GM23338 (cell line): ENCODE results near the gene NCSTN. TPM values are rescaled to one million over a fixed set of nuclear protein-coding genes. Genes with fewer than 3 reads are reported as not detected.
A peak's percentile ranks its signal among the peaks of the same experiment; 100 is the strongest.

ENCODE experiments used
- ATAC-seq: fragments of 200-7000 bp; cut with Tn5 transposase; 3 replicates; pipeline ENCODE4 v1.9.1; 2020
- DNase-seq: peaks from one replicate; pipeline ENCODE4 v3.0.0-alpha.2; 2015; ENCODE audit warnings: low spot score
- H2AFZ ChIP-seq: fragments of 200-600 bp; sonication (generic); 2 replicates; pipeline ENCODE4 v1.8.0; 2016; ENCODE audit warnings: antibody characterized with exemption, mild to moderate bottlenecking, moderate library complexity
- H3F3A ChIP-seq: fragments of 200-600 bp; sonication (generic); replicated peaks from 2 replicates; pipeline ENCODE4 v1.8.0; 2017; ENCODE audit warnings: antibody characterized with exemption, mixed run types, low read depth
- H3K27ac ChIP-seq: fragments of 200-600 bp; sonication (generic); 2 replicates; pipeline ENCODE4 v1.6.1; 2016; ENCODE audit warnings: low read depth
- H3K27me3 ChIP-seq: fragments of 200-600 bp; sonication (generic); 2 replicates; pipeline ENCODE4 v1.8.0; 2016; ENCODE audit warnings: mild to moderate bottlenecking, mixed run types, moderate library complexity; ENCODE audit not compliant: insufficient read depth
- H3K36me3 ChIP-seq: fragments of 200-600 bp; sonication (generic); 2 replicates; pipeline ENCODE4 v1.8.0; 2016; ENCODE audit warnings: mild to moderate bottlenecking; ENCODE audit not compliant: insufficient read depth
- H3K4me1 ChIP-seq: fragments of 200-600 bp; sonication (generic); 2 replicates; pipeline ENCODE4 v1.8.0; 2016; ENCODE audit warnings: mild to moderate bottlenecking, moderate library complexity; ENCODE audit not compliant: insufficient read depth
- H3K4me2 ChIP-seq: fragments of 200-600 bp; sonication (generic); 2 replicates; pipeline ENCODE4 v1.7.1; 2017; ENCODE audit warnings: mixed run types
- H3K4me3 ChIP-seq: fragments of 200-600 bp; sonication (generic); 2 replicates; pipeline ENCODE4 v1.6.1; 2016; ENCODE audit warnings: mixed run types
- H3K79me2 ChIP-seq: fragments of 200-600 bp; sonication (generic); replicated peaks from 2 replicates; pipeline ENCODE4 v1.8.0; 2017; ENCODE audit warnings: mild to moderate bottlenecking; ENCODE audit not compliant: insufficient read depth
- H3K9me2 ChIP-seq: fragments of 200-600 bp; sonication (generic); 2 replicates; pipeline ENCODE4 v1.8.0; 2017; ENCODE audit not compliant: insufficient read depth
- H4K20me1 ChIP-seq: fragments of 200-600 bp; sonication (generic); replicated peaks from 2 replicates; pipeline ENCODE4 v1.8.0; 2017; ENCODE audit warnings: mild to moderate bottlenecking; ENCODE audit not compliant: insufficient read depth
- H3K27ac Mint-ChIP-seq: 2 replicates; pipeline ENCODE4 v1.8.0; 2020; ENCODE audit warnings: inconsistent platforms, mild to moderate bottlenecking, moderate library complexity, mixed read lengths
- H3K27me3 Mint-ChIP-seq: 3 replicates; pipeline ENCODE4 v1.8.0; 2022; ENCODE audit warnings: low read depth, mild to moderate bottlenecking, moderate library complexity, mixed read lengths, inconsistent platforms; ENCODE audit not compliant: insufficient read depth, poor library complexity
- H3K36me3 Mint-ChIP-seq: 3 replicates; pipeline ENCODE4 v1.8.0; 2021; ENCODE audit warnings: low read depth, mild to moderate bottlenecking, inconsistent platforms, moderate library complexity, mixed read lengths
- H3K4me1 Mint-ChIP-seq: 3 replicates; pipeline ENCODE4 v1.8.0; 2020; ENCODE audit warnings: mild to moderate bottlenecking, inconsistent platforms, mixed read lengths
- H3K4me3 Mint-ChIP-seq: 3 replicates; pipeline ENCODE4 v1.8.0; 2021; ENCODE audit warnings: moderate library complexity, mild to moderate bottlenecking, inconsistent platforms, mixed read lengths
- H3K9me3 Mint-ChIP-seq: 3 replicates; pipeline ENCODE4 v1.8.0; 2020; ENCODE audit warnings: moderate library complexity, mild to moderate bottlenecking, inconsistent platforms, mixed read lengths
- REST ChIP-seq: IDR thresholded peaks from one replicate; pipeline ENCODE4 v1.6.1; 2018; ENCODE audit warnings: antibody characterized with exemption; ENCODE audit not compliant: unreplicated experiment
- ZNF331 ChIP-seq: fragments of 250-450 bp; sonication (Bioruptor Pico); IDR thresholded peaks from 2 replicates; pipeline ENCODE4 v1.5.0; 2020; ENCODE audit warnings: low read depth, mild to moderate bottlenecking, moderate library complexity
- ZNF462 ChIP-seq: fragments of 250-450 bp; sonication (Bioruptor Pico); IDR thresholded peaks from 2 replicates; pipeline ENCODE4 v1.5.0; 2020; ENCODE audit warnings: mild to moderate bottlenecking, moderate library complexity
- polyA plus RNA-seq: library from polyadenylated mRNA; unstranded; fragments of >200 nt; fragmentation: Nextera tagmentation; extraction: Ambion mirVana; gene quantifications from 2 replicates; pipeline ENCODE4 v1.2.1, GENCODE V29; 2016
- total RNA-seq: library from RNA; depleted of rRNA; stranded (reverse); fragments of >200 nt; shearing (Covaris generic); gene quantifications from 2 replicates; pipeline ENCODE4 v1.2.3, GENCODE V29; 2014

Gene NCSTN
- total and polyA plus RNA-seq, 2 experiments from 2014 or later: 36.0 to 45.9 TPM

GRCh38 chr1:160397651-160398050, 54.5 kb downstream of the NCSTN start (continued):
- no peak for TF ChIP-seq ZNF462 (CRISPR knock-in tag)

GRCh38 chr1:160398823-160399222, 55.6 kb downstream of the NCSTN start:
- H3K27ac ChIP-seq: peak overlapping the region; percentile 99; the same call in 1 of the 2 replicates
- H3K27me3 ChIP-seq: no peaks in the 10 kb centered on the region
- peaks cover 41% of the 10 kb centered on the region for H3K4me1 ChIP-seq
- peak overlapping the region; percentile 83 for H3K4me2 ChIP-seq
- Mint-ChIP-seq H3K27ac (peak overlapping the region; percentile 88), H3K36me3 (no peaks in the 10 kb centered on the region), H3K9me3 (no peaks in the 10 kb centered on the region), H3K4me3 (peak overlapping the region; percentile 15; the same call in 1 of the 3 replicates), H3K4me1 (peaks cover 47% of the 10 kb centered on the region), H3K27me3 (peaks cover 10% of the 10 kb centered on the region)
- TF ChIP-seq REST (no peak), ZNF331 (CRISPR knock-in tag) (no peak)
- ATAC-seq: no peak
- H3K9me2 ChIP-seq: no peaks in the 10 kb centered on the region
- DNase-seq: no peak
- H4K20me1 ChIP-seq: peaks cover 10% of the 10 kb centered on the region; the same call in 1 of the 2 replicates
- H3K4me3 ChIP-seq: 0 out of 2 replicates have a peak overlapping the region, but pooled peaks have one; percentile 26
- H2AFZ ChIP-seq: peak overlapping the region; percentile 64; the same call in 1 of the 2 replicates
- peaks cover 33% of the 10 kb centered on the region for H3K79me2 ChIP-seq
- H3K36me3 ChIP-seq: no peaks in the 10 kb centered on the region
- peaks cover 12% of the 10 kb centered on the region; the same call in 1 of the 2 replicates for H3F3A ChIP-seq
